Measurements from ENCODE around the gene MBTPS1. TPM values are rescaled to one million over a fixed set of nuclear protein-coding genes. Genes with fewer than 3 reads are reported as not detected.
A peak's percentile ranks its signal among the peaks of the same experiment; 100 is the strongest.

Gene MBTPS1
- total RNA-seq, 1 experiment from 2014 or later, result 56.1 TPM

GRCh38 chr16:84014570-84015327, 102.0 kb downstream of the MBTPS1 start:
- Histone ChIP-seq H2AFZ (ENCODE audit: low read length) (0 out of 2 replicates have a peak overlapping the region, but pooled peaks have one; percentile 5), H3K4me1 (ENCODE audit: insufficient read depth, low read length) (peaks cover 4% of the 10 kb centered on the region; the same call in 1 of the 2 replicates), H3K36me3 (ENCODE audit: low read depth, low read length) (no peaks in the 10 kb centered on the region), H3K27me3 (ENCODE audit: low read length) (no peaks in the 10 kb centered on the region), H3K9ac (ENCODE audit: low read length) (no peak overlapping the region), H3K9me2 (replicated peaks; ENCODE audit: low read length) (no peaks in the 10 kb centered on the region), H3K4me2 (ENCODE audit: low read length) (no peak overlapping the region), H3K79me2 (ENCODE audit: low read length) (no peaks in the 10 kb centered on the region), H3K4me3 (ENCODE audit: low read length) (no peak overlapping the region), H3F3A (ENCODE audit: low read length, unreplicated experiment) (no peaks in the 10 kb centered on the region), H3K27ac (ENCODE audit: low read length) (no peak overlapping the region), H4K20me1 (ENCODE audit: low read length) (no peaks in the 10 kb centered on the region), H3K9me3 (ENCODE audit: low read length) (no peaks in the 10 kb centered on the region)
- CTCF ChIA-PET, result interaction anchor here (0.5 to 1.0 kb wide), 3 partner anchors 29 to 172 kb away, joined by 3 to 7 read pairs (median 6); partner anchors contain the start of genes OSGIN1 and TAF1C
- no TSS peak for BruUV-seq (replicated peaks)
- ATAC-seq, result no peak
- DNase-seq, result no peak
- TF ChIP-seq CTCF (conservative IDR thresholded peaks at IDR 0.05; ENCODE audit: low read depth, low read length) (no peak), EZH2 (IDR thresholded peaks at IDR 0.05; ENCODE audit: low read length, unreplicated experiment) (no peak), EZH2phosphoT487 (IDR thresholded peaks at IDR 0.05; ENCODE audit: borderline replicate concordance, low read length) (no peak)
- POLR2A ChIA-PET (ENCODE audit: unreplicated experiment), result interaction anchor here (0.5 to 0.6 kb wide), 2 partner anchors 10 to 204 kb away, joined by 5 to 11 read pairs; no protein-coding TSS in a partner anchor
- intact Hi-C loops (cut with micrococcal nuclease), result no loop called here

- H3K9me3 ChIP-seq (ENCODE audit: low read length), result no peaks in the 10 kb centered on the region
- H3K4me2 ChIP-seq (ENCODE audit: low read length), result no peak overlapping the region
- DNase-seq (peak; percentile 97), ATAC-seq (peak; percentile 90)
- no peaks in the 10 kb centered on the region for H4K20me1 ChIP-seq (ENCODE audit: low read length)
- ChIA-PET POLR2A (ENCODE audit: unreplicated experiment) (interaction anchor here (0.5 to 0.6 kb wide), 2 partner anchors 11 to 203 kb away, joined by 5 to 11 read pairs; no protein-coding TSS in a partner anchor), CTCF (interaction anchor here (0.5 to 1.0 kb wide), 4 partner anchors 30 to 173 kb away, joined by 3 to 7 read pairs (median 6); partner anchors contain the start of genes OSGIN1 and TAF1C)
- H2AFZ ChIP-seq (ENCODE audit: low read length), result 0 out of 2 replicates have a peak overlapping the region, but pooled peaks have one; percentile 50
- no peaks in the 10 kb centered on the region for H3F3A ChIP-seq (ENCODE audit: low read length, unreplicated experiment)
- H3K9ac ChIP-seq (ENCODE audit: low read length), result no peak overlapping the region
- H3K9me2 ChIP-seq (replicated peaks; ENCODE audit: low read length), result no peaks in the 10 kb centered on the region
- no peaks in the 10 kb centered on the region for H3K79me2 ChIP-seq (ENCODE audit: low read length)
- no peaks in the 10 kb centered on the region for H3K27me3 ChIP-seq (ENCODE audit: low read length)
- TF ChIP-seq EZH2phosphoT487 (IDR thresholded peaks at IDR 0.05; ENCODE audit: borderline replicate concordance, low read length) (no peak), EZH2 (IDR thresholded peaks at IDR 0.05; ENCODE audit: low read length, unreplicated experiment) (no peak), CTCF (conservative IDR thresholded peaks at IDR 0.05; ENCODE audit: low read depth, low read length) (no peak)
- intact Hi-C loops (cut with micrococcal nuclease), result no loop called here
- H3K4me1 ChIP-seq (ENCODE audit: insufficient read depth, low read length), result peaks cover 4% of the 10 kb centered on the region; the same call in 1 of the 2 replicates
- no peaks in the 10 kb centered on the region for H3K36me3 ChIP-seq (ENCODE audit: low read depth, low read length)
- no peak overlapping the region for H3K27ac ChIP-seq (ENCODE audit: low read length)
- BruUV-seq (replicated peaks), result no TSS peak
- no peak overlapping the region for H3K4me3 ChIP-seq (ENCODE audit: low read length)
Observed at GRCh38 chr16:84013787-84014569, 102.8 kb downstream of the MBTPS1 start.
